HCT116 (cell line): Measurements from ENCODE around the gene RBBP6. TPM values are rescaled to one million over a fixed set of nuclear protein-coding genes. Genes with fewer than 3 reads are reported as not detected.

Experiments
- ATAC-seq: fragments of 200-7000 bp; cut with Tn5 transposase; 2 replicates; pipeline ENCODE4 v1.9.1; 2020; ENCODE audit warnings: mild to moderate bottlenecking, moderate library complexity
- BruUV-seq: library from RNA; stranded (reverse); fragments of 400-500 nt; replicated peaks from 2 replicates; lab custom pipeline; 2021; lab: Mats Ljungman, UMichigan
- CTCF ChIA-PET: fragments of 300-600 bp; sonication (Branson Sonifier 250); formaldehyde crosslinking; loops from one replicate; lab custom pipeline; 2021; ENCODE audit warnings: antibody characterized with exemption; lab: Charles Lee
- POLR2A ChIA-PET: fragments of 300-600, 350-600 bp; sonication (Branson Sonifier 250); formaldehyde crosslinking; loops from one replicate; lab custom pipeline; 2021; ENCODE audit warnings: antibody characterized with exemption; lab: Charles Lee
- RAD21 ChIA-PET, 2 experiments: fragments of 300-600 bp; sonication (Branson Sonifier 250); formaldehyde crosslinking; loops; one replicate each; lab custom pipeline; 2023; ENCODE audit warnings: low total read pairs in 2 of 2; ENCODE audit not compliant: uncharacterized antibody in 2 of 2, unreplicated experiment in 2 of 2, low non-redundant PET in 1 of 2; lab: Charles Lee
- DNase-seq: peaks from one replicate; pipeline ENCODE4 v3.0.0-alpha.2; 2010; ENCODE audit warnings: low read depth, low spot score
- H2AFZ ChIP-seq: fragments of 200-600 bp; shearing (Covaris generic), sonication (generic); 2 replicates; pipeline ENCODE4 v1.6.1; 2017; ENCODE audit warnings: low read depth, mixed run types, mixed read lengths, antibody characterized with exemption, low read length; ENCODE audit not compliant: poor library complexity, severe bottlenecking
- H3K27ac ChIP-seq: 2 replicates; pipeline ENCODE4 v1.5.1; 2012; ENCODE audit warnings: low read depth, low read length
- H3K27me3 ChIP-seq: fragments of 200-600 bp; sonication (generic); 2 replicates; pipeline ENCODE4 v1.6.1; 2016; ENCODE audit warnings: mixed run types, low read length, mixed read lengths; ENCODE audit not compliant: insufficient read depth
- H3K36me3 ChIP-seq, 2 experiments: fragments of 200-500 bp in 1 of 2; fragments of 200-600 bp in 1 of 2; sonication (Bioruptor generic) in 1 of 2; sonication (generic) in 1 of 2; 2 replicates each; pipeline versions ENCODE4 v1.5.1 to v1.6.1; 2014 to 2016; ENCODE audit warnings: low read length in 2 of 2, inconsistent platforms in 1 of 2, mixed read lengths in 1 of 2, mixed run types in 1 of 2; ENCODE audit not compliant: insufficient read depth in 2 of 2, control insufficient read depth in 1 of 2
- H3K4me1 ChIP-seq, 2 experiments: fragments of 200-600 bp in 1 of 2; sonication (generic) in 1 of 2; 2 replicates each; pipeline versions ENCODE4 v1.5.1 to v1.6.1; 2012 to 2017; ENCODE audit warnings: low read length in 2 of 2, inconsistent platforms in 1 of 2, mild to moderate bottlenecking in 1 of 2, mixed read lengths in 1 of 2, mixed run types in 1 of 2, moderate library complexity in 1 of 2; ENCODE audit not compliant: insufficient read depth in 2 of 2, control insufficient read depth in 1 of 2
- H3K4me2 ChIP-seq: fragments of 200-600 bp; sonication (generic); 2 replicates; pipeline ENCODE4 v1.6.1; 2017; ENCODE audit warnings: mixed run types, low read length, mixed read lengths
- H3K4me3 ChIP-seq, 2 experiments: fragments of 200-600 bp in 1 of 2; sonication (generic) in 1 of 2; replicated peaks in 1 of 2; 2 replicates each; pipeline ENCODE4 v1.5.1; 2011 to 2016; ENCODE audit warnings: low read length in 2 of 2, control low read depth in 1 of 2, low read depth in 1 of 2, mild to moderate bottlenecking in 1 of 2, mixed read lengths in 1 of 2, mixed run types in 1 of 2
- H3K79me2 ChIP-seq: fragments of 200-600 bp; sonication (generic); 2 replicates; pipeline ENCODE4 v1.6.1; 2017; ENCODE audit warnings: mild to moderate bottlenecking, mixed run types, low read length, moderate library complexity, mixed read lengths; ENCODE audit not compliant: insufficient read depth
- H3K9ac ChIP-seq: fragments of 200-600 bp; sonication (generic); 2 replicates; pipeline ENCODE4 v1.6.1; 2016; ENCODE audit warnings: low read length, mixed read lengths
- H3K9me2 ChIP-seq: fragments of 200-600 bp; sonication (generic), shearing (Covaris generic); 2 replicates; pipeline ENCODE4 v1.6.1; 2017; ENCODE audit warnings: mixed run types, mild to moderate bottlenecking, moderate library complexity; ENCODE audit not compliant: insufficient read depth
- H3K9me3 ChIP-seq, 2 experiments: fragments of 200-500 bp in 1 of 2; fragments of 200-600 bp in 1 of 2; sonication (Bioruptor generic) in 1 of 2; sonication (generic) in 1 of 2; 2 replicates each; pipeline ENCODE4 v1.6.1; 2014 to 2017; ENCODE audit warnings: low read length in 2 of 2, mixed read lengths in 2 of 2, inconsistent platforms in 1 of 2, low read depth in 1 of 2, mild to moderate bottlenecking in 1 of 2, mixed run types in 1 of 2, moderate library complexity in 1 of 2; ENCODE audit not compliant: control insufficient read depth in 1 of 2, insufficient read depth in 1 of 2
- H4K20me1 ChIP-seq: fragments of 200-600 bp; sonication (generic), shearing (Covaris generic); 2 replicates; pipeline ENCODE4 v1.6.1; 2017; ENCODE audit warnings: mixed run types, mild to moderate bottlenecking, moderate library complexity; ENCODE audit not compliant: insufficient read depth
- CBX3 ChIP-seq: IDR thresholded peaks from 2 replicates; pipeline ENCODE4 v1.6.1; 2012; ENCODE audit warnings: low read depth
- CEBPB ChIP-seq: IDR thresholded peaks from 2 replicates; pipeline ENCODE4 v1.6.1; 2012; ENCODE audit warnings: low read depth
- CTCF ChIP-seq, 3 experiments: fragments of 200-600 bp in 1 of 3; sonication (generic) in 1 of 3; IDR thresholded peaks in 2 of 3; conservative IDR thresholded peaks in 1 of 3; 2 replicates each; pipeline ENCODE4 v1.5.1; 2012 to 2017; ENCODE audit warnings: low read depth in 2 of 3, low read length in 2 of 3, antibody characterized with exemption in 1 of 3, borderline replicate concordance in 1 of 3, control low read depth in 1 of 3, mild to moderate bottlenecking in 1 of 3, mixed read lengths in 1 of 3, mixed run types in 1 of 3, moderate library complexity in 1 of 3; ENCODE audit not compliant: insufficient read depth in 1 of 3
- EGR1 ChIP-seq: IDR thresholded peaks from 2 replicates; pipeline ENCODE4 v1.6.1; 2012; ENCODE audit warnings: low read depth
- ELF1 ChIP-seq: IDR thresholded peaks from 2 replicates; pipeline ENCODE4 v1.6.1; 2012; ENCODE audit warnings: low read depth, borderline replicate concordance
- EZH2 ChIP-seq: fragments of 200-600 bp; sonication (generic); IDR thresholded peaks from 2 replicates; pipeline ENCODE4 v1.6.1; 2017; ENCODE audit warnings: antibody characterized with exemption, mixed run types
- EZH2phosphoT487 ChIP-seq: fragments of 200-600 bp; IDR thresholded peaks from 2 replicates; pipeline ENCODE4 v1.6.1; 2018; ENCODE audit warnings: antibody characterized with exemption, borderline replicate concordance
- FOSL1 ChIP-seq: IDR thresholded peaks from 2 replicates; pipeline ENCODE4 v1.6.1; 2012; ENCODE audit warnings: low read depth
- JUND ChIP-seq: IDR thresholded peaks from 2 replicates; pipeline ENCODE4 v1.6.1; 2012
- POLR2AphosphoS5 ChIP-seq: IDR thresholded peaks from 2 replicates; pipeline ENCODE4 v1.6.1; 2011; ENCODE audit warnings: mild to moderate bottlenecking, low read depth, low read length, moderate library complexity
- RAD21 ChIP-seq: IDR thresholded peaks from 2 replicates; pipeline ENCODE4 v1.6.1; 2012; ENCODE audit warnings: low read depth, mild to moderate bottlenecking
- SIN3A ChIP-seq: IDR thresholded peaks from 2 replicates; pipeline ENCODE4 v1.6.1; 2012; ENCODE audit warnings: low read depth
- SP1 ChIP-seq: IDR thresholded peaks from 2 replicates; pipeline ENCODE4 v1.6.1; 2012; ENCODE audit warnings: low read depth
- SRF ChIP-seq: IDR thresholded peaks from 2 replicates; pipeline ENCODE4 v1.6.1; 2012; ENCODE audit warnings: low read depth
- TCF7L2 ChIP-seq: IDR thresholded peaks from 2 replicates; pipeline ENCODE4 v1.7.0; 2011; ENCODE audit warnings: borderline replicate concordance, inconsistent platforms; ENCODE audit not compliant: insufficient read depth, insufficient read length; ENCODE audit errors: extremely low read depth
- YY1 ChIP-seq: IDR thresholded peaks from 2 replicates; pipeline ENCODE4 v1.6.1; 2011; ENCODE audit warnings: low read length, low read depth, moderate library complexity, mild to moderate bottlenecking; ENCODE audit not compliant: insufficient replicate concordance; ENCODE audit errors: extremely low read depth
- ZFX ChIP-seq: fragments of 450-650 bp; IDR thresholded peaks from 2 replicates; pipeline ENCODE4 v1.6.1; 2017
- intact Hi-C: fragments of 100-400 bp; cut with micrococcal nuclease; formaldehyde crosslinking; loops from 2 replicates; pipeline ENCODE4 v1.10.0; 2022
- total RNA-seq: library from RNA; stranded (reverse); gene quantifications from one replicate; pipeline ENCODE4 v1.2.1, GENCODE V29; 2021; ENCODE audit not compliant: unreplicated experiment
- TF ChIP-seq, protein P1 (sequence below): IDR thresholded peaks from 2 replicates; pipeline ENCODE4 v1.6.1; 2012

RBBP6 gene
- total RNA-seq, 1 experiment from 2014 or later = 52.4 TPM

DNA sequence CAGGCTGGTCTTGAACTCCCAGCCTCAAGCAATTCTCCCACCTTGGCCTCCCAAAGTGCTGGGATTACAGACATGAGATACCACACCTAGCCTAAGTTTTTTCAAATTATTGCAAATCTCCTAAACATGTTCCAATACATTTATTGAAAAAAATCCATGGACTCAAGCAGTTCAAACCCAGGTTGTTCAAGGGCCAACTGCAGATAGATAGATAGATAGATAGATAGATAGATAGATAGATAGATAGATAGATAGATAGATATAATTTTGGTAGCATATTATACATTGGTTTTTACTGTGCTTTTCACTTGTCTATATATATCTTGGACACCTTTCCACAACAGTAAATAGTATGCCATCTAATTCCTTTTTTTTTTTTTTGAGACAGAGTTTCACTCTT is 20.9 kb upstream of the RBBP6 start:
- RAD21 ChIA-PET = no interaction called here
- TF ChIP-seq EZH2phosphoT487 (no peak), JUND (no peak), SRF (no peak), SP1 (no peak), CTCF (IDR thresholded peaks at IDR 0.05 in 2 of 3, conservative IDR thresholded peaks at IDR 0.05 in 1 of 3; ENCODE audit: borderline replicate concordance in 1 of 3, insufficient read depth in 1 of 3, low read depth in 2 of 3, low read length in 2 of 3) (no peak), YY1 (no peak), SIN3A (no peak), EZH2 (no peak)
- TF ChIP-seq, all 23 proteins: peak for 0
- BruUV-seq = no TSS peak
- no peaks in the 10 kb centered on the region for H3K27me3 ChIP-seq
- ATAC-seq (no peak), DNase-seq (no peak)
- no peaks in the 10 kb centered on the region for H3K79me2 ChIP-seq
- H4K20me1 ChIP-seq = no peaks in the 10 kb centered on the region
- peaks cover 0 to 6% of the 10 kb centered on the region in 2 experiments; a peak in 1 of 4 replicates for H3K4me1 ChIP-seq
- H2AFZ ChIP-seq = no peak overlapping the region
- ChIA-PET POLR2A (no interaction called here), CTCF (no interaction called here)
- H3K27ac ChIP-seq = no peak overlapping the region
- no peak overlapping the region for H3K9ac ChIP-seq
- intact Hi-C loops = loop anchor here (5.0 kb wide), 1 partner anchor 589 kb away; no protein-coding TSS in a partner anchor
- no peaks in the 10 kb centered on the region for H3K9me2 ChIP-seq
- H3K9me3 ChIP-seq = no peaks in the 10 kb centered on the region
- no peaks in the 10 kb centered on the region for H3K36me3 ChIP-seq
- no peak overlapping the region for H3K4me2 ChIP-seq
- H3K4me3 ChIP-seq = no peak overlapping the region

DNA sequence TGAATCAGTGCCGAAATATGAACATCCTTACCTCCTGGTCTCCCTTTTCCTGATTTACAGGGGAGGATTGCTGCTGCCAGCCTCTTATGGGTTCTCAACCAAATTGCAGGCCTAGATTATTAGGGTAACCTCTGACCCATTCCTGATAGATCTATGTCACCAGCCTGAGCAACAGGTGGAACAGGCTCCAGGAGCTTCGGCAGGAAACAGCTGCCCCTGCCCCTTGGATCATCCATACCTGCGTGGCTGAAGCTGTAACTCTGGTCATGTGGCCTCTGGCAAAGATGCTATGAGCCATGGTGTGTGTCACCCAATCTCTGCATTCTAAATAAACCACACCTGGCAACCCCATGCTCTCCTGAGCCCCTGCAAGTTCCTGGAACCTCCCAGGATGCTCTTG is 18.4 kb upstream of the RBBP6 start:
- H3K36me3 ChIP-seq = no peaks in the 10 kb centered on the region
- no peaks in the 10 kb centered on the region for H3K9me2 ChIP-seq
- no peak overlapping the region for H3K9ac ChIP-seq
- no peaks in the 10 kb centered on the region for H3K27me3 ChIP-seq
- CTCF ChIA-PET = interaction anchor here (1.5 kb wide), 1 partner anchor 16 kb away, joined by 5 read pairs; no protein-coding TSS in a partner anchor
- peaks cover 0 to 8% of the 10 kb centered on the region in 2 experiments; a peak in 2 of 4 replicates for H3K4me1 ChIP-seq
- no peak overlapping the region for H3K4me3 ChIP-seq
- no TSS peak for BruUV-seq
- no peak for ATAC-seq
- DNase-seq = no peak
- no peak overlapping the region for H2AFZ ChIP-seq
- H3K79me2 ChIP-seq = no peaks in the 10 kb centered on the region
- intact Hi-C loops = no loop called here
- RAD21 ChIA-PET = no interaction called here
- no peaks in the 10 kb centered on the region for H3K9me3 ChIP-seq
- no peak overlapping the region for H3K27ac ChIP-seq
- POLR2A ChIA-PET = no interaction called here
- H4K20me1 ChIP-seq = no peaks in the 10 kb centered on the region
- no peak overlapping the region for H3K4me2 ChIP-seq
- no peak for TF ChIP-seq SRF
- TF ChIP-seq FOSL1 = no peak
- TF ChIP-seq SIN3A = no peak
- no peak for TF ChIP-seq TCF7L2
- no peak for TF ChIP-seq ZFX
- TF ChIP-seq ELF1 = no peak
- no peak for TF ChIP-seq CEBPB
- TF ChIP-seq CBX3 = no peak
- TF ChIP-seq, protein P1, sequence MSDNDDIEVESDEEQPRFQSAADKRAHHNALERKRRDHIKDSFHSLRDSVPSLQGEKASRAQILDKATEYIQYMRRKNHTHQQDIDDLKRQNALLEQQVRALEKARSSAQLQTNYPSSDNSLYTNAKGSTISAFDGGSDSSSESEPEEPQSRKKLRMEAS = no peak
- no peak for TF ChIP-seq EZH2phosphoT487
- TF ChIP-seq EZH2 = no peak
- TF ChIP-seq POLR2AphosphoS5 = no peak
- TF ChIP-seq EGR1 = no peak
- TF ChIP-seq RAD21 = no peak
